MM.1S (cell line): ENCODE measurements around the gene TXNDC8.

Experiments
- EZH2 ChIP-seq: fragments of 300-600 bp; sonication (generic); optimal IDR thresholded peaks from 2 replicates; pipeline ENCODE3; 2017; ENCODE audit warnings: low read depth, mild to moderate bottlenecking, antibody characterized with exemption, low read length, mixed read lengths
- EZH2phosphoT487 ChIP-seq: fragments of 300-600 bp; sonication (generic); IDR thresholded peaks from 2 replicates; pipeline ENCODE4 v1.6.1; 2018; ENCODE audit warnings: antibody characterized with exemption, low read length
- TF ChIP-seq, protein P1 (sequence below): fragments of 300-600 bp; sonication (generic); IDR thresholded peaks from 2 replicates; pipeline ENCODE4 v1.5.1; 2016; ENCODE audit warnings: antibody characterized with exemption, low read length, mixed read lengths

GRCh38 chr9:110356639-110357395 is 19.2 kb upstream of the TXNDC8 start:
- TF ChIP-seq, protein P1, sequence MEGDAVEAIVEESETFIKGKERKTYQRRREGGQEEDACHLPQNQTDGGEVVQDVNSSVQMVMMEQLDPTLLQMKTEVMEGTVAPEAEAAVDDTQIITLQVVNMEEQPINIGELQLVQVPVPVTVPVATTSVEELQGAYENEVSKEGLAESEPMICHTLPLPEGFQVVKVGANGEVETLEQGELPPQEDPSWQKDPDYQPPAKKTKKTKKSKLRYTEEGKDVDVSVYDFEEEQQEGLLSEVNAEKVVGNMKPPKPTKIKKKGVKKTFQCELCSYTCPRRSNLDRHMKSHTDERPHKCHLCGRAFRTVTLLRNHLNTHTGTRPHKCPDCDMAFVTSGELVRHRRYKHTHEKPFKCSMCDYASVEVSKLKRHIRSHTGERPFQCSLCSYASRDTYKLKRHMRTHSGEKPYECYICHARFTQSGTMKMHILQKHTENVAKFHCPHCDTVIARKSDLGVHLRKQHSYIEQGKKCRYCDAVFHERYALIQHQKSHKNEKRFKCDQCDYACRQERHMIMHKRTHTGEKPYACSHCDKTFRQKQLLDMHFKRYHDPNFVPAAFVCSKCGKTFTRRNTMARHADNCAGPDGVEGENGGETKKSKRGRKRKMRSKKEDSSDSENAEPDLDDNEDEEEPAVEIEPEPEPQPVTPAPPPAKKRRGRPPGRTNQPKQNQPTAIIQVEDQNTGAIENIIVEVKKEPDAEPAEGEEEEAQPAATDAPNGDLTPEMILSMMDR = no peak
- TF ChIP-seq EZH2 (no peak), EZH2phosphoT487 (no peak)
